ENCODE data around the gene SCRT2. TPM values are rescaled to one million over a fixed set of nuclear protein-coding genes. Genes with fewer than 3 reads are reported as not detected.

Gene SCRT2
- total RNA-seq, 1 experiment from 2014 or later: not detected

DNA sequence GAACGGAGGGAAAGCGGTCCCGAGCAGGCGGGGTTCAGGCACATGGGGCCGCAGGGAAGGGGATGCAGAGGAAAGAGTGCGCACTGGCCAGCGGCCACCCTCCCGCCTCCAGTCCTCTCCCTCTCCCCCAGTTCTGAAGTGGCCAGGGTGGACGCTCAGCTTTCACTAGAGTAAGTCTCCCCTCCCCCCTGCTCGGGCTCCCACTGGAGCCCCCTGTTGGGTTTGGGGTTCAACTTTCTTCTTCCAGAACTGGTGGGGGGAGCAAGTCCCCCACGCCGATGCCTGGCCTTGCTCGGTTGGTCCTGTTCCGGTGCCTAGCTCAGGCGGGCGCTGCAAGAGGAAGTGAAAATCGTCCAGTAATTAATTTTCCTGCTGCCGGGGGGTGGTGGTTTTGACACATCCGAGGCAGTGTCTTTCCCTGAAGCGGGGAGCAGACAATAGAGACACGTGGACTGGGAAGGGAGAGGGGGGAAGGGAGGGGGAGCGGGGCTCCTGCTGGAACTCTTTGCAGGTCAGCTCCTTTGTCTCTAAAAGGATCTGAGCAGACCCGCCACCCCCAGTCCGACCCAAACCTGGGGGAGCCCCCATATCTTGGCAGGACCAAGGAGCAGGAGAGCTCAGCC lies 824 bp upstream of the SCRT2 start:
- Histone ChIP-seq H3K9me3 (ENCODE audit: control insufficient read depth, insufficient read depth, low read depth, low read length) (no peaks in the 10 kb centered on the region), H3K36me3 (ENCODE audit: control insufficient read depth, insufficient read depth, low read length) (no peaks in the 10 kb centered on the region), H3K4me3 (ENCODE audit: low read depth in 2 of 2, low read length in 2 of 2) (no peak overlapping the region), H3K4me1 (ENCODE audit: control insufficient read depth, insufficient read depth, low read length) (peaks cover 5% of the 10 kb centered on the region), H3K27ac (ENCODE audit: low read length) (no peak overlapping the region), H3K27me3 (ENCODE audit: control insufficient read depth, insufficient read depth, low read length) (peaks cover 27% of the 10 kb centered on the region; the same call in 1 of the 2 replicates)
- no TSS peak for BruUV-seq (replicated peaks)
- no peak for TF ChIP-seq SIN3A (IDR thresholded peaks at IDR 0.05; ENCODE audit: borderline replicate concordance, insufficient read depth, low read depth, low read length)
- TF ChIP-seq, protein P1, sequence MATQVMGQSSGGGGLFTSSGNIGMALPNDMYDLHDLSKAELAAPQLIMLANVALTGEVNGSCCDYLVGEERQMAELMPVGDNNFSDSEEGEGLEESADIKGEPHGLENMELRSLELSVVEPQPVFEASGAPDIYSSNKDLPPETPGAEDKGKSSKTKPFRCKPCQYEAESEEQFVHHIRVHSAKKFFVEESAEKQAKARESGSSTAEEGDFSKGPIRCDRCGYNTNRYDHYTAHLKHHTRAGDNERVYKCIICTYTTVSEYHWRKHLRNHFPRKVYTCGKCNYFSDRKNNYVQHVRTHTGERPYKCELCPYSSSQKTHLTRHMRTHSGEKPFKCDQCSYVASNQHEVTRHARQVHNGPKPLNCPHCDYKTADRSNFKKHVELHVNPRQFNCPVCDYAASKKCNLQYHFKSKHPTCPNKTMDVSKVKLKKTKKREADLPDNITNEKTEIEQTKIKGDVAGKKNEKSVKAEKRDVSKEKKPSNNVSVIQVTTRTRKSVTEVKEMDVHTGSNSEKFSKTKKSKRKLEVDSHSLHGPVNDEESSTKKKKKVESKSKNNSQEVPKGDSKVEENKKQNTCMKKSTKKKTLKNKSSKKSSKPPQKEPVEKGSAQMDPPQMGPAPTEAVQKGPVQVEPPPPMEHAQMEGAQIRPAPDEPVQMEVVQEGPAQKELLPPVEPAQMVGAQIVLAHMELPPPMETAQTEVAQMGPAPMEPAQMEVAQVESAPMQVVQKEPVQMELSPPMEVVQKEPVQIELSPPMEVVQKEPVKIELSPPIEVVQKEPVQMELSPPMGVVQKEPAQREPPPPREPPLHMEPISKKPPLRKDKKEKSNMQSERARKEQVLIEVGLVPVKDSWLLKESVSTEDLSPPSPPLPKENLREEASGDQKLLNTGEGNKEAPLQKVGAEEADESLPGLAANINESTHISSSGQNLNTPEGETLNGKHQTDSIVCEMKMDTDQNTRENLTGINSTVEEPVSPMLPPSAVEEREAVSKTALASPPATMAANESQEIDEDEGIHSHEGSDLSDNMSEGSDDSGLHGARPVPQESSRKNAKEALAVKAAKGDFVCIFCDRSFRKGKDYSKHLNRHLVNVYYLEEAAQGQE (IDR thresholded peaks at IDR 0.05; ENCODE audit: insufficient read depth in 1 of 2, low read depth in 2 of 2, low read length in 1 of 2): peak in 1 of 2 experiments; percentile 58; a peak in 1 of 4 replicates
- no peak for ATAC-seq
- in situ Hi-C loops (cut with HindIII; ENCODE audit: low pct_unique_long_range_greater_than_20kb, low sequenced_read_pairs): no loop called here
- ChIA-PET POLR2A (no interaction called here), CTCF (interaction anchor here (0.5 kb wide), 1 partner anchor 63 kb away, joined by 3 read pairs; no protein-coding TSS in a partner anchor)
- no peak for DNase-seq (ENCODE audit: low read depth, low spot score)
- intact Hi-C loops (cut with micrococcal nuclease; ENCODE audit: unreplicated experiment): no loop called here

DNA sequence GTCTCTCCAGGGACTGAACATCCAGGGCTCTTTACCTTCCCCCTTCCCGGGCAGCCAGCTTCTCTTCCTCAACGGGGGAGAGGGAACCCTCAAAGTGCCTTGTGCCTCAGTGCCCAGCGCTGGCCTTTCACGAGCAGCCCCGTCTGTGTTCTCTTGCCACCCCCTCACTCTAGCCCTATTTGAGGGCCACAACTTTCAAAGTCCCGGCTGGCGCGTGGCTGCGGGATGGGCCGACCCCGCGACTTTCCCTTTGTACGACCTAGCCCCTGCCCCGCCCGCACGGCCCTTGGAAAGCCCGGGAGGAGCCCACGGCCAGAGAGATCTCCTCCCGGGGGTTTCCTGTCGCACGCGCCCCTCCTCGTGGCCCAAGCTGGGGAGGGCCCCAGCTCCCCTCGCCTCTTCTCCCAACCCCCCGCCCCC lies 559 bp downstream of the SCRT2 start:
- intact Hi-C loops (cut with micrococcal nuclease; ENCODE audit: unreplicated experiment): no loop called here
- in situ Hi-C loops (cut with HindIII; ENCODE audit: low pct_unique_long_range_greater_than_20kb, low sequenced_read_pairs): no loop called here
- TF ChIP-seq, protein P2, sequence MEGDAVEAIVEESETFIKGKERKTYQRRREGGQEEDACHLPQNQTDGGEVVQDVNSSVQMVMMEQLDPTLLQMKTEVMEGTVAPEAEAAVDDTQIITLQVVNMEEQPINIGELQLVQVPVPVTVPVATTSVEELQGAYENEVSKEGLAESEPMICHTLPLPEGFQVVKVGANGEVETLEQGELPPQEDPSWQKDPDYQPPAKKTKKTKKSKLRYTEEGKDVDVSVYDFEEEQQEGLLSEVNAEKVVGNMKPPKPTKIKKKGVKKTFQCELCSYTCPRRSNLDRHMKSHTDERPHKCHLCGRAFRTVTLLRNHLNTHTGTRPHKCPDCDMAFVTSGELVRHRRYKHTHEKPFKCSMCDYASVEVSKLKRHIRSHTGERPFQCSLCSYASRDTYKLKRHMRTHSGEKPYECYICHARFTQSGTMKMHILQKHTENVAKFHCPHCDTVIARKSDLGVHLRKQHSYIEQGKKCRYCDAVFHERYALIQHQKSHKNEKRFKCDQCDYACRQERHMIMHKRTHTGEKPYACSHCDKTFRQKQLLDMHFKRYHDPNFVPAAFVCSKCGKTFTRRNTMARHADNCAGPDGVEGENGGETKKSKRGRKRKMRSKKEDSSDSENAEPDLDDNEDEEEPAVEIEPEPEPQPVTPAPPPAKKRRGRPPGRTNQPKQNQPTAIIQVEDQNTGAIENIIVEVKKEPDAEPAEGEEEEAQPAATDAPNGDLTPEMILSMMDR (IDR thresholded peaks at IDR 0.05): no peak
- TF ChIP-seq SIN3A (IDR thresholded peaks at IDR 0.05; ENCODE audit: borderline replicate concordance, insufficient read depth, low read depth, low read length) (no peak), POLR2AphosphoS5 (IDR thresholded peaks at IDR 0.05; ENCODE audit: low read depth, low read length) (no peak), TCF7L2 (IDR thresholded peaks at IDR 0.05; ENCODE audit: low read depth, low read length) (no peak)
- TF ChIP-seq, protein P1 (IDR thresholded peaks at IDR 0.05; ENCODE audit: insufficient read depth in 1 of 2, low read depth in 2 of 2, low read length in 1 of 2): no peak

More for the DNA sequence above, 559 bp downstream of the SCRT2 start:
- Histone ChIP-seq H3K36me3 (ENCODE audit: control insufficient read depth, insufficient read depth, low read length) (no peaks in the 10 kb centered on the region), H3K4me3 (ENCODE audit: low read depth in 2 of 2, low read length in 2 of 2) (peak overlapping the region in 1 of 2 experiments; percentile 21; a peak in 1 of 4 replicates), H3K27ac (ENCODE audit: low read length) (no peak overlapping the region), H3K4me1 (ENCODE audit: control insufficient read depth, insufficient read depth, low read length) (peaks cover 5% of the 10 kb centered on the region), H3K9me3 (ENCODE audit: control insufficient read depth, insufficient read depth, low read depth, low read length) (no peaks in the 10 kb centered on the region), H3K27me3 (ENCODE audit: control insufficient read depth, insufficient read depth, low read length) (peaks cover 27% of the 10 kb centered on the region; the same call in 1 of the 2 replicates)
- DNase-seq (ENCODE audit: low read depth, low spot score) (no peak), ATAC-seq (no peak)
- no TSS peak for BruUV-seq (replicated peaks)
- ChIA-PET CTCF (no interaction called here), POLR2A (no interaction called here)

Data from Panc1 (cell line).